Measurements from ENCODE around the gene FRAT2.

GRCh38 chr10:97355571-97355975 is 21.0 kb upstream of the FRAT2 start:
- TF ChIP-seq NFE2L2 (IDR thresholded peaks at IDR 0.05; ENCODE audit: low read length) (no peak), EZH2 (conservative IDR thresholded peaks at IDR 0.05; ENCODE audit: low read depth, low read length) (no peak), ARNT (IDR thresholded peaks at IDR 0.05) (no peak), CREB1 (IDR thresholded peaks at IDR 0.05) (no peak), CREB1 (CRISPR knock-in tag; IDR thresholded peaks at IDR 0.05) (no peak), HOMEZ (CRISPR knock-in tag; IDR thresholded peaks at IDR 0.05; ENCODE audit: low read depth) (no peak), REST (IDR thresholded peaks at IDR 0.05; ENCODE audit: borderline replicate concordance in 1 of 2, low read depth in 1 of 2, low read length in 2 of 2) (no peak), PITX1 (CRISPR knock-in tag; IDR thresholded peaks at IDR 0.05) (no peak), ZNF704 (CRISPR knock-in tag; IDR thresholded peaks at IDR 0.05; ENCODE audit: borderline replicate concordance) (no peak)
